Measurements from ENCODE around the gene CHST10. TPM values are rescaled to one million over a fixed set of nuclear protein-coding genes. Genes with fewer than 3 reads are reported as not detected.

CHST10 gene
- 5.9 and 8.6 TPM in 2 replicates for total RNA-seq

GRCh38 chr2:100416935-100417710 lies at the start of gene CHST10:
TSS of gene CHST10 (minus strand) at chr2:100417668. CDS start at chr2:100406675, 10,993 bp downstream.

Other genes starting within 250 kb of the CHST10 start
- gene LONRF2, start 95.2 kb downstream of the CHST10 start, total RNA-seq: under 0.01 and 0.19 TPM in 2 replicates
- not detected in 2 replicates for gene NMS, start 52.8 kb upstream of the CHST10 start, total RNA-seq
- gene PDCL3, start 145.3 kb upstream of the CHST10 start, total RNA-seq: 10.7 and 31.6 TPM in 2 replicates

Measured in regular cardiac myocyte (primary cell).